ENCODE data around the gene KIAA0319L.

DNA sequence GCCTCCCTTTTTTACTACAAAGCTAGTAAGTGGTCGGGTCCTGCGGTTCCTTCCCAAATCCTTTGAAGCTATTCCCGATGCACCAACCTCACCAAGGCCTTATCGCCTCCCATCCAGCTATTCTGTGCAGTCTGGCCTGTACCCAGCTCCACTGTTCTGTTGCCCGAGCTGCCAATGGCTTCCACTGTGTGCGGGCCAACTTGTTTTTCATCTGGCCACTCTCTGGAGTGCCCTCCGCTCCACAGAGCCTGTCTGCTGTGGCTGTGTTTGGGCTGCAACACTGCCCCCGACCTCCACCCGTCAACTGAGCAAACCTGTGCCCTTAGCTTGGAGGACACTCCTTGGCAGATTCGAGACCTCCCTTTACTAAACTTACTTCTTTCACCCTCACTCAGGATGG, 125.0 kb downstream of the KIAA0319L start:
- TF ChIP-seq POLR2A (IDR thresholded peaks at IDR 0.05; ENCODE audit: low read length) (no peak), GATA1 (IDR thresholded peaks at IDR 0.05; ENCODE audit: low read depth, low read length) (no peak)

Data from erythroblast (primary cell).